Lung microvascular endothelial cell (primary cell): Measurements from ENCODE around the gene KAT6B. TPM values are rescaled to one million over a fixed set of nuclear protein-coding genes. Genes with fewer than 3 reads are reported as not detected.
"Not testable (repeated sequence)": the region's sequence is repeated elsewhere in the genome, so short reads cannot be mapped to it uniquely, and the experiment has no call there.

Experiments
- DNase-seq, 2 donors: peaks; one replicate each; pipeline versions ENCODE4 v3.0.0 to v3.0.0-alpha.2; 2010; ENCODE audit warnings: low read depth in 2 of 2
- total RNA-seq: library from RNA; depleted of rRNA; stranded (reverse); fragments of >200 nt; gene quantifications from 2 replicates; pipeline ENCODE4 v1.2.1, GENCODE V29; 2014

The KAT6B gene
- total RNA-seq, 1 donor from 2014 or later: 20.0 TPM

GRCh38 chr10:75033399-75034130 is 207.2 kb downstream of the KAT6B start:
- DNase-seq: peak in 1 of 2 donors; percentile 49

- DNase-seq: peak in 1 of 2 donors; percentile 24
Measured at GRCh38 chr10:75034131-75034512, 207.7 kb downstream of the KAT6B start.

GRCh38 chr10:75034714-75035258 is 208.4 kb downstream of the KAT6B start:
- DNase-seq: no peak

GRCh38 chr10:75035975-75036708 is 209.7 kb downstream of the KAT6B start:
- peak in 1 of 2 donors; percentile 18 for DNase-seq

GRCh38 chr10:75037171-75038153 is 211.1 kb downstream of the KAT6B start:
- DNase-seq: no peak

GRCh38 chr10:75038335-75038734 is 211.9 kb downstream of the KAT6B start:
- DNase-seq: no peak

- no peak for DNase-seq
Measured at GRCh38 chr10:75040576-75040975, 214.2 kb downstream of the KAT6B start.

GRCh38 chr10:75042292-75042974 is 216.0 kb downstream of the KAT6B start:
- DNase-seq: peak in 1 of 2 donors; percentile 69

GRCh38 chr10:75043256-75044131 is 217.1 kb downstream of the KAT6B start:
- peak in 1 of 2 donors; percentile 13 for DNase-seq

- no peak for DNase-seq
Measured at GRCh38 chr10:75048669-75049098, 222.3 kb downstream of the KAT6B start.

GRCh38 chr10:75049316-75050148 is 223.1 kb downstream of the KAT6B start:
- DNase-seq: no peak

- DNase-seq: no peak
Measured at GRCh38 chr10:75050149-75050919, 223.9 kb downstream of the KAT6B start.

- DNase-seq: no peak
Measured at GRCh38 chr10:75051308-75051707, 224.9 kb downstream of the KAT6B start.

- DNase-seq: not testable (repeated sequence)
Measured at GRCh38 chr10:75055896-75056406, 229.6 kb downstream of the KAT6B start.

- DNase-seq: no peak
Measured at GRCh38 chr10:75057680-75058079, 231.3 kb downstream of the KAT6B start.

- DNase-seq: no peak
Measured at GRCh38 chr10:75058161-75058560, 231.8 kb downstream of the KAT6B start.

GRCh38 chr10:75061709-75062505 is 235.5 kb downstream of the KAT6B start:
- DNase-seq: no peak
